Testis (tissue), 2 donors: ENCODE data around the gene SALL3.

ENCODE experiments used
- CTCF ChIP-seq, 3 experiments: fragments of 450-650 bp in 2 of 3; fragments of 200-600 bp in 1 of 3; sonication (generic) in 1 of 3; IDR thresholded peaks; one replicate each; pipeline ENCODE4 v1.5.1; 2016 to 2019; ENCODE audit warnings: antibody characterized with exemption in 3 of 3, mild to moderate bottlenecking in 2 of 3, moderate library complexity in 1 of 3
- POLR2A ChIP-seq: fragments of 450-650 bp; IDR thresholded peaks from one replicate; pipeline ENCODE4 v1.6.1; 2017; ENCODE audit warnings: antibody characterized with exemption, mild to moderate bottlenecking, moderate library complexity

- TF ChIP-seq CTCF (IDR thresholded peaks at IDR 0.05) (no peak), POLR2A (no peak)
Observed at GRCh38 chr18:78935406-78935805, 44.2 kb upstream of the SALL3 start.
